Measurements from ENCODE around the gene ADAM23.
"Not testable (repeated sequence)": the region's sequence is repeated elsewhere in the genome, so short reads cannot be mapped to it uniquely, and the experiment has no call there.

The ADAM23 gene, protein sequence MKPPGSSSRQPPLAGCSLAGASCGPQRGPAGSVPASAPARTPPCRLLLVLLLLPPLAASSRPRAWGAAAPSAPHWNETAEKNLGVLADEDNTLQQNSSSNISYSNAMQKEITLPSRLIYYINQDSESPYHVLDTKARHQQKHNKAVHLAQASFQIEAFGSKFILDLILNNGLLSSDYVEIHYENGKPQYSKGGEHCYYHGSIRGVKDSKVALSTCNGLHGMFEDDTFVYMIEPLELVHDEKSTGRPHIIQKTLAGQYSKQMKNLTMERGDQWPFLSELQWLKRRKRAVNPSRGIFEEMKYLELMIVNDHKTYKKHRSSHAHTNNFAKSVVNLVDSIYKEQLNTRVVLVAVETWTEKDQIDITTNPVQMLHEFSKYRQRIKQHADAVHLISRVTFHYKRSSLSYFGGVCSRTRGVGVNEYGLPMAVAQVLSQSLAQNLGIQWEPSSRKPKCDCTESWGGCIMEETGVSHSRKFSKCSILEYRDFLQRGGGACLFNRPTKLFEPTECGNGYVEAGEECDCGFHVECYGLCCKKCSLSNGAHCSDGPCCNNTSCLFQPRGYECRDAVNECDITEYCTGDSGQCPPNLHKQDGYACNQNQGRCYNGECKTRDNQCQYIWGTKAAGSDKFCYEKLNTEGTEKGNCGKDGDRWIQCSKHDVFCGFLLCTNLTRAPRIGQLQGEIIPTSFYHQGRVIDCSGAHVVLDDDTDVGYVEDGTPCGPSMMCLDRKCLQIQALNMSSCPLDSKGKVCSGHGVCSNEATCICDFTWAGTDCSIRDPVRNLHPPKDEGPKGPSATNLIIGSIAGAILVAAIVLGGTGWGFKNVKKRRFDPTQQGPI

DNA sequence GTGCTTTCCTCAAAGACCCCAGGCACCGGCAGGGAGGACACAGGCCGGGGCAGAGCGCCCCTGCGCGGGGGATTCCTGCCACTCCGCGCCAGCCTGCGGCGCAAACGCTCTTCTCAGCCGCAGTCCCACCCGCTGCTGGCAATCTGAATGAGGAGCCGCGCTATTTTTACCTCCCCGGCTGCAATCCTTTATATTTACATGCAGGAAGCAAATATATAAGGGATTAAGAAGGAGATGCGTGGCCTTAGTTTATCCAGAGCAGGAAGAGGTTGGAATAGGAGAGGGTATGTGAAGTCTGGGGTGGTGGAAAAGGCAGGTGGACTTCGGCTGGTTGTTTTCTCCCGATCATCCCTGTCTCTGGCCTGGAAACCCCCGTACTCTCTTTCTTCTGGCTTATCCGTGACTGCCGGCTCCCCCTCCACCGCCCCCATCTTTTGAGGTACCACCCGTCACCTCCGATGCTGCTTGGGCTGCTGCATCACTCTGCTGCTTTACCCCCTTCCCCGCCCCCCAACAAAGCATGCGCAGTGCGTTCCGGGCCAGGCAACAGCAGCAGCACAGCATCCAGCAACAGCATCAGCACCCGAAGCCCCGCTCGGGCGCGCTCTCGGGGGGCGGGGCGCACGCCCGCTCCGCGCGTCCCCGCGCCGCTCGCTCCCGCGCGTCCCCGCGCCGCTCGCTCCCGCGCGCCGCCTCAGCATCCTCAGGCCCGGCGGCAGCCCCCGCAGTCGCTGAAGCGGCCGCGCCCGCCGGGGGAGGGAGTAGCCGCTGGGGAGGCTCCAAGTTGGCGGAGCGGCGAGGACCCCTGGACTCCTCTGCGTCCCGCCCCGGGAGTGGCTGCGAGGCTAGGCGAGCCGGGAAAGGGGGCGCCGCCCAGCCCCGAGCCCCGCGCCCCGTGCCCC is at the start of gene ADAM23:
TSS of gene ADAM23 (plus strand) at position 700 of the 902 bp plus-strand sequence. CDS start 335 bp downstream, outside the sequence.
- peak in 1 of 2 donors; percentile 24 for DNase-seq (ENCODE audit: low read depth in 2 of 2)

DNA sequence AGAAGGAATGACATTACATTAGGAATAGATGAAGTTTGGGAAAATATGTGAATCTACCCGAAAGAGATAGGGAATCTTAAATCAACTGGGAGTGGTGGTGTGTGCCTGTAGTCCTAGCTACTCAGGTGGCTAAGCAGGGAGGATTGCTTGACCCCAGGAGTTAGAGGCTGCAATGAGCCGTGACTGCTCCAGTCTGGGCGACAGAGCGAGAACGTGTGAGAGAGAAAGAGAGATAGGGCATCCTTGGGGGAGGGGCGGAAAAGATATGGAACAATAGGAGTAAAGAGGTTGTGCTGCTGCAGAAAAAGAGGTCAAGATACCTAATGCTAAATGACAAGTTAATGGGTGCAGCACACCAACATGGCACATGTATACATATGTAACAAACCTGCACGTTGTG is 47.1 kb upstream of the ADAM23 start:
- no peak for DNase-seq (ENCODE audit: low read depth in 2 of 2)

DNA sequence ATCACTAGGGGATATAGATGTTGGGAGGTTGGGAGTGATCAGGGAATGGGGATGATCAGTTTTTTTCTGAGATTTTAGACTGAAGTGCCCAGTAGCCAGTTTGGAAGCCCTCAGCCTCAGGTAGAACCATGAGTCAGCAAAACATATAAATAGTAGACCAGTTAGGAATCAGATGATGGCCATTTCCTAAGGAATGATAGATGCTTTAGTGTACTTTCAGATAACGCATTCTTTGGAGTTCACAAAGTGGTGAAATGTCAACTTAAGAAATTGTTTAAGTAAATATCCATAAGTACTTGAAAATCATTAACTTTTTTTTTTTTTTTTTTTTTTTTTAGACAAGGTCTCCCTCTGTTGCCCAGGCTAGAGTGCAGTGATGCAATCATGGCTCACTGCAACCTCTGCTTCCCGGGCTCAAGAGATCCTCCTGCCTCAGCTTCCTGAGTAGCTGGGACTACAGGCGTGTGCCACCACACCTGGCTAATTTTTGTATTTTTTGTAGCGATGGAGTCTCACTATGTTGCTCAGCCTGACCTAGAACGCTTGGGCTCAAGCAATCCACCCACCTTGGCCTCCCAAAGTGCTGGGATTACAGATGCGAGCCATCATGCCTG is 40.3 kb upstream of the ADAM23 start:
- DNase-seq (ENCODE audit: low read depth in 2 of 2) = not testable (repeated sequence)

DNA sequence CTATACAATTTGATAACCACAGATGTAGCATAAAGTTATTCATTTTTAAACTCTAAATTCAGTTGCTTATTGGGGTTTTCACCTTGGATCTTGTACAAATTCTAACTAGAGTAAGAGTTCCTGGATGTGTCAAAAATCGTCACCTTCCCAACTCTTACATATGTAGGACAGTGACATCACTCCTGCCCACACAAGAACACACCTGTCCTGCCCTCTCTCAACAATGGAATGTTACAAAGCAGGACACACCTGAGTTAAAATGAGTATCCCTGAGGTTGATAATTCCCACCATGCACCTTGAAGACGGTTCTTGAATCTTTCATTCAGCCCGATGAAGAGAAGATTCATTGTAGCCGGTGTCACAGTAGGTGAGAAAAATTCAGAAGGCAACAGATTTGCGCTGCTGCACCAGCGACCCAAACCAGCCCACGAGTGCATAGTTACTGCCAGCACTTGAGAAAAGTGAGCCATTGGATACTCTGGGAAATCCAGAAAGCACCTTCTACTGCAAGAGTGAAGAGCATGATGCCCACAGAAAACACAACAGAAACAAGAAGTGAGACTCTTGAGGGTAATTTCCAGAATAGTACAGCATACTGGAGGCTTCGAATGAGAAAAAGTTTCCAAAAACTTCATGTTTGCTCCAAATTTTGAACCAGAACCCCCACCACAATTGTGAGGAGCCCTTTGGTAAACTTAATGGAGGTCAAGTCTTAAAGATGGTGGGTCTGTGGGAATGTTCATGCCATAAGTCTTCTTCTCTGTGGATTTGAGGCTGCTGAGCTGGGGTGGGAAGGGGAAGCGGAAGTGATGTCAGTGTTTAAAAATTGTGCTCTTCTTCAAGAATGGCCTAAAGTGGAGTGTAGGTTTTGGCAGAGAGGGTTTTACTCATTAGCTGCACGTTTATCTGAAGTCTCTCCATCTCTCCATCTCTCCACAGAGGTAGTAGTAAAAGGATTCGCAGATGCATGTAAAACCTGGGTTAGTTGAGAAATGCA is 34.7 kb upstream of the ADAM23 start:
- no peak for DNase-seq (ENCODE audit: low read depth in 2 of 2)

DNA sequence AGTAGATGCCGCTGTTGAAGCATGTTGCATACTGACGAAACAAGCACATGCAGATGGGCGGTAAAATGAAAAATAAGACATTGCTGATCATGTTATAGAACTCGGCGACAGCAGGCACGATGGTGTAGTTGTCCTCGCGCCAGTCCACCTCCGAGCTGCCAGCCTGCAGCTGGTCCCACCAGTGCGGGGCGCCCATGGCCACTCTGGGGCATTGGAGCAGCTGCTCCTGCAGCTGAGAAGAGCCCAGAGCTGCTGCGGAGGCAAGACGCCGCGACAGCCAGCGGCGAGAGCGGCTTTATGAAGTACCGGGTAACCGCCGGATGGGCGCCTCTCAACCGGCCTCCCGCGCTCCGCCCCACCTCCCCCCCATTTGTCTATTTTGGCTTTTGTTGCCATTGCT is 32.6 kb upstream of the ADAM23 start:
- no peak for DNase-seq (ENCODE audit: low read depth in 2 of 2)

DNA sequence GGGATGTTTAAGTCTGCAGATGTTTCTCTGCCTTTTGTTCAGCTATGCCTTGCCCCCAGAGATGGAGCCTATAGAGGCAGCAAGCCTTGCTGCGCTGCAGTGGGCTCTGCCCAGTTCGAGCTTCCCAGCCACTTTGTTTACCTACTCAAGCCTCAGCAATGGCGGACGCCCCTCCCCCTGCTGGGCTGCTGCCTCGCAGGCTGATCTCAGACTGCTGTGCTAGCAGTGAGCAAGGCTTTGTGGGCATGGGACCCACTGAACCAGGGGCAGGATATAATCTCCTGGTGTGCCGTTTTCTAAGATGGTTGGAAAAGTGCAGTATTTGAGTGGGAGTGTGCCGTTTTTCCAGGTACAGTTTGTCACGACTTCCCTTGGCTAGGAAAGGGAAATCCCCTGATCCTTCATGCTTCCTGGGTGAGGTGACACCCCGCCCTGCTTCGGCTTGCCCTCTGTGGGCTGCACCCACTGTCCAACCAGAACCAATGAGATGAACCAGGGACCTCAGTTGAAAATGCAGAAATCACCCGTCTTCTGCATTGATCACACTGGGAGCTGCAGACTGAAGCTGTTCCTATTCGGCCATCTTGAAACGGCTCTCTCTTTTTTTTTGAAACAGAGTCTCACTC is 27.6 kb upstream of the ADAM23 start:
- no peak for DNase-seq (ENCODE audit: low read depth in 2 of 2)

DNA sequence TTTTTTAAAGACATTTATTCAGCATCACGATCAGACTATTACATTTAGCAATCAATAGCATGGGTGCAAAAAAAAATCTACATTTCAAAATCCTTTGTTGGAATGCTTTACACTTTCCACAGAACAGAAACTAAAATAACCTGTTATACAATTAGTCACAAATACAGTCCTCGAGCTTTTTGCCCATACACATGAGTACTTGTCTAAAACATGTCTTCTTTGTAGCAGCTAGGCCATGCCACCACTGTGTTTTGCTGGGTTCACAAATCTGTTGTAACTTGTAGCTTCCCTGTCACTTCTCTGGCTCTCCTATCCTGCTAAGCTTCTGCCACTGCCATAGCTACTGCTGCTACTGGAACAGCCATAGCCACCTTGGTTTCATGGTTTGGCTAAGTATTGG is 24.4 kb upstream of the ADAM23 start:
- DNase-seq (ENCODE audit: low read depth in 2 of 2) = no peak

DNA sequence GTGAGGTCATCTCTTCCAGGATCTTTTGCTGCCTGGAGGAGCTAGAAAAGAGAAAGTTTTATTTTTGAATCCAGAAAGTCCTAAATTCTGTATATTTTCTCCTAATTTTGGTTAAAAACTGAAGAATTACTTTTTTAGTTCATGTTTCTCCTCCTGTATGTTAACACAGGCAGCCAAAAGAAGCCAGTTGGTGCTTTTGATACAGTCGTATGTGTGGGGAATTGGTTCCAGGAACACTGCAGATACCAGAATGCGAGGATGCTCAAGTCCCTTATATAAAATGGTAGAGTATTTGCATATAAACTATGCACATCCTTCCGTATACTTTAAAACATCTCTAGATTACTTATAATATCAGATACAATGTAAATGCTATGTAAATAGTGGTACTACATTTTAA is 22.6 kb upstream of the ADAM23 start:
- DNase-seq (ENCODE audit: low read depth in 2 of 2) = no peak

DNA sequence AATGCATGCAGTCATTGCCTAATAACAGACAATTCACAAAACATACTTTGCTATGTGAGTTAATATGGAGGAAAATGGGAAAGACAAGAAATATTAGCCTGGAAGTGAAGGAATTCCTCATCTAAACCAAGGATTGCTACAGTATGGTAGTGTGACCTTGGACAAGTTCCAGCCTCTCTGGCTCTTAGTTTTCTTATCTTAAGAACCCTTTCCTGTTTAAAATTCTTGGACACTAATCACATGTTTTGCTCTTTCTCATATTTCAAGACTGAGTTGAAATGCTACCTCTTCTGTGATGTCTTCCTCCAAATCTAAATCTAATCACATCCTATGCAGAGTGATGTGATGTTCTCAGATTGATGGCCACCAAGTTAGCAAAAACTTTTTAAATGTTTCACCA is 20.8 kb upstream of the ADAM23 start:
- no peak for DNase-seq (ENCODE audit: low read depth in 2 of 2)

DNA sequence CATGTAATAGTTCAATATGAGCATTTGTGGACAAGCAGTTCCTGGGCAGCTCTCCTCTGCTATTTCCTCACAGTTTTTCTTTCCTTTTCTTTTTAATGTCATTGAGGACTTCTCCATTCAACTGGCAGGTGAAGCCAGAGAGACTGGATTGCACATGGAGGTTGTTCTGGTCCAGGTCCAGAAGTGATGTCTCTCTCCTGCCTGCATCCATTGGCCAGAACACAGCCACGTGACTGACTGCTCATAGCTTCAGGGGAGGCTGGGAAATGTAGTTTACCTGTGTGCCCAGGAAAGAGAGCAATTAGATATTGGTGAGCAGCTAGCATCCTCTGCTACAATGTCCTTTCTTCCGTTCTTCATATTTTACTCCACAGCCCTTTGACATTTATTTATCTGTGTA is 20.2 kb upstream of the ADAM23 start:
- no peak for DNase-seq (ENCODE audit: low read depth in 2 of 2)

DNA sequence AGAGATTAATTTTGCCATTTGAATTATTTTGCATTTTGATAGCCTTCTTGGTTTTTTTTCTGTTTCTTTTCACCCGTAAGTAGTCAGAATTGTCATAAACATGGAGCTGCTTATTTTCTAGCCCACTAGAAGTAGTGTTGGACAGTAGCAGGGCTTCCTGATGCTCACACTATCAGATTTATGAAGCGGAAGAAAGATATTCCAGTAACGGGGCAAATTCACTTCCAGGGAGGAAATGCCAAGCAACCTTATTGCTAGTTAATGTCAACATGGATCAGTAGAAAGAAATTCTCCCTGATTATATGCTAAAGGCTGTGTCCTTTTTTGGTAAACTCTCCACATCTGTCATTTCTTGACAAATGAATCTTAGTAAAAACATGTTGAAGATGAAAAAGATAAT is 19.2 kb upstream of the ADAM23 start:
- DNase-seq (ENCODE audit: low read depth in 2 of 2) = no peak

DNA sequence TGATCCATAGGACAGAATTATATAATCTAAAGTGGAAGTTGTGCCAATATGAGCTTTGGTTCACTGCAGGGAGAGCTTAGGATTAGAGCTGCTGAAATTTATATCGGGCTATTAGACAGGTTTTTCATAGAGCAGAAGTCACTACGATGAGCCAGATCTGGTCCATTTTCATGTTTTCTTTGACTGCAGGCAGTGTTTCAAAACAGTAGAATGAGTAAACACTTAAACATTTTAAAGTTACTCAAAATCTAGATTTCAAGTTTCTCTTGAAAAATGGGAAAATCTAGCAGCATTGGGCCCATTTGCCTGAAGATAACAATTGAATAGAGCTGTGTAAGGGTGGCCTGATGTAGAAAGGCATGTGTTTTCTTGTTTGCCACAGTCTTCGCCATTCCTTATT is 14.5 kb upstream of the ADAM23 start:
- no peak for DNase-seq (ENCODE audit: low read depth in 2 of 2)

DNA sequence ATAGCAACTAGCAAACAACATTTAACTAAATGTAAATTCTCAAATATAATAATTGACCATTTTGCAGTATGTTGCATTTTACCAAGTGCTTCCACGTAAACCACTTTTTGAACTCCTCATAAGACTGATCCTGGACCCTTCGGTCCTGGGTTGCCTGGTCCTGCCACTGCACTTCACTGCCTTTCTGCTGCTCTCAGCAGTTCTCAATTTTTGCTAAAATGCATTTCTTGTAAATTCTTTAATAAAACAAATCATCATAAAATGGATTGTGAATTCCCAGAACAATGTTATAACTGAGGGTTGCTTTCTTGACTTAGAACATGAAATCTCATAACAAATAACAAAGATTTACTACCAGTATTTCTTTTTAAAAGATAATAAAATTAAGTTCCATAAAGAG is 12.9 kb upstream of the ADAM23 start:
- no peak for DNase-seq (ENCODE audit: low read depth in 2 of 2)

DNA sequence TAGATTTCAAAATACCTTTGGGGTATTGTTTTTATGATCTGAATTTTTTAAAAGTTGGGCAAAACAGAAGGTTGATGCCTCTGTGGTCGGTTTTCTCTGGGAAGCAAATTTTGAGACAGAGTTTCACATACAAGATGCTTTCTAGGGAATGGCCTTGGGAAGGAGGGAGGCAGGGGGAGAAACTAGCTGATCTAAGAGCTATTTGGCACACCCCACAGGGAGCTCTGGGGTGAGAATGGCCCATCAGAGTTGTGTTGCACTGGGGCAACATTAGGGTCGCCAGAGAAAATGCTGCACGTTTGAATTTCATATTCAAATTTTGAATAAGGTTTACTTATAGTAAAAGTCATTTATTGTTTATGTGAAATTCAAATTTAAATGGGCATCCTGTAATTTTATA is 11.9 kb upstream of the ADAM23 start:
- DNase-seq (ENCODE audit: low read depth in 2 of 2) = no peak

DNA sequence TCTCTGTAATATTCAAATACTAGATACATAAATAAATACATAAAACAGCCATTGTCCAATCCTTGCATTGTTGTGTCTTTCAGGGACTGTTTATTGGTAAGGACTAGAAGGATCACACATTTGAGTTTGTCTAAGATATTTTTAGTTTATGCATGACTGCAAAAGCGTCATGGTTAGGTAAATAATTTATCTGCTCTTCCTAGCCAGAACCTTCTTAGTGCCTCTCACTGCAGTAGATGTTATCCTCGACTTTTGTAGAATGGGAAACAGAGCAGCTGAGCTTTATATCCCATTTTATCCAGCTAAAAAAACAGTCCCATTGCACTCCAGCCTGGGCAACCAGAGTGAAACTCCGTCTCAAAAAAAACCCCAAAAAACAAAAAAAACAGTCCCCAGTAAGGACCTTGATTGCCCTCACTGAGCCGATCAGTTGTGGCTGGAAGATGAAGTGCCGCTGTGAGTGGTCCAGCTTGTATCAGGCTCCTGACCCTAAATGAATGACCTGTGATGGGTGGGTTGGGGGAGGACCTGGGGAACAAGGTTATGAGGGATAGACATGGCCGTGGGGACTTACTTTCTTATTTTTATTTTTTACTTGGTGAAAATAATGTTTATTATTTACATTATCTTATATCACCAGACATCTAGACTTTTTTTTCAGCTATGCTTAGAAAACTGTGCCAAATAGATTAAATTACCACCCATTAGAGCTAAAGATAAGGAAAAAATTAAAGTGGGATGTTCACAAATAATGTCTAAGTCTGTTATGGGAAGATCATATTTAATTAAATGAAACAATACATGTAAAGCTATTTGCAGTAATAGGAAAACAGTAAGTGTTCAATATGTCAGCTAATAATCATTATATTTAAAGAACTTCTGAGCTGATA is 10.9 kb upstream of the ADAM23 start:
- DNase-seq (ENCODE audit: low read depth in 2 of 2) = no peak

DNA sequence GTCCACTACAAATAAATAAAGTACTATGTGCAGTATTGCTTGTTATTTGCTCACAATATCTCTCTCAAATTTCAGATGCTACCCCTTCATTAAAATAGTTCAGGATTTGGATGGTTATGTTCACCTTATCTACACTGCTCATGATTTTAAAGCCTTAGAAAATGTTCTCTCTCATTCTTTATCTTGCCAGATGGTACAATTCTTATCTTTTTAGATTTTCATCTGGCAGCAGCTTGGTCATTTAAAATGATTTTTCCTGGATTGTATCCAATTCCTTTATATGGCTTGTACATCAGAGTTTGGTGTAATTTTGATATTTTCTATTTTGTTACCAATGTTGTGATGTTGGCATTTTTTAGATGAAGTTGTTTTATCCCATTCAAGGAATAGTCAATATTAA is 10.1 kb upstream of the ADAM23 start:
- no peak for DNase-seq (ENCODE audit: low read depth in 2 of 2)

DNA sequence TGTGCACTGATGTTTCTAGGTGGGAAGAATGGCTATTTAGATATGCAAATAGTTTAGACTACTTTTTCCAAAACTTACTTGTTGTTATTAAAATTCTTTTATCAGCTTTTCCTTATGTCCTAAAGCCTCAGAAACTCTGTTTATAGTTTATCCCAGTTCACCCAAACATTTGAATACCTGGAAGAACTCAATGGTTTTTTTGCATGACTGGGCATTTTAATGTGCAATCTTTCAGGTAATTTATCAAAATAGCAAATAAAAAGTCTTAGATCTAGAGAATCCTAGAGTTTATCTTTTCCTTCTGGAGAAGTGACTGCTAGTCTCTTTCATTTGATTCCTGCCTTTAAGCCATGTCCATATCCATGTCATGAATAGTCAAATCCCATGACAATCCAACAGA is 9.6 kb upstream of the ADAM23 start:
- DNase-seq (ENCODE audit: low read depth in 2 of 2) = no peak

DNA sequence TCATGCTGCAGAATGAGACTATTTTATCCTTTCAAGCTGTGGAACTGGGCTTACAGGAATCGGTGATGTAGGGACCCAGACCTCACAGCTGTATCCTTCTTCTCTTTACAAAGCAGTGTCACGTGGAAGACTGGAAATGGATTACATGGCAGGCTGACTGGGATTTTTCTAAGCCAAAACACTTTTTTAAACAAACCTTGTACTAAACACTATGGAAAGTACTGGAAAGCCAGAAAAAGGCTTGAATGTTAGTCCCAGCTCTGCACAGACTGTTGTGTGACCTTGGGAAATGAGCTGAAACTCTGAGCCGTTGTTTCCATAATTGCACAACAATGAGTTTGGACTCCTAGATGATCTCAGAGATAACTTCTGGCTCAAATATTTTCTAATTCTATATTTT is 7.6 kb upstream of the ADAM23 start:
- DNase-seq (ENCODE audit: low read depth in 2 of 2) = no peak

DNA sequence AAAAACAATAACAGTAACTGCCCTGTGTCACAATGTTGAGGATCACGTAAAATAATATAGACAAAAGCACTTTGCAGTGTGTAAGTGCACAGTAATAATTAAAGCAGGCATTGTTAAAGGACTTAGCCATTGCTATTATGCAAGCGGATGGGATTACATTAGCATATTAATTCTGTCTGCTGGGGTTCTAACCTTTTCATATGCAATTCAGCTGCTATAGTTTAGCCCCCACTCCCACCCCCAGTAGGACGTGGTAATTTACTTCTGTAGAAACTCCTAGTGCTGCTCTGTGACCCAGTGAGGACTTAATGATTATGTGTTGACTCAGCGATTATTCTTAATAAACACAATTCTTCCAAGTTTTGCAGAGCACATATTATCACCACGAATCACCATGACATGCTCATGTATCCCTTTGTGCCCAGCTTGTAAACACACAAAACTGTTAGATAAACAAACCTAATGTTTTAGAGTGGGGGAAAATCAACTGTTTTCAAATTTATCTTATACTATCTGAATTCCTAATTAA is 5.1 kb upstream of the ADAM23 start:
- no peak for DNase-seq (ENCODE audit: low read depth in 2 of 2)

All from stimulated activated CD8-positive, alpha-beta memory T cell treated with anti-CD3 and anti-CD28 coated beads, Interleukin-15, amount 100 ng/mL, for 48 hours (primary cell).